K562 (cell line): ENCODE data around the gene SELENOT. TPM values are rescaled to one million over a fixed set of nuclear protein-coding genes. Genes with fewer than 3 reads are reported as not detected.

Experiments used
- GTF2A2 ChIP-seq: IDR thresholded peaks from 2 replicates; pipeline ENCODE4 v1.6.1; 2016; ENCODE audit warnings: mild to moderate bottlenecking, missing genetic modification characterization, missing compliant biosample characterization
- ZBTB40 ChIP-seq, 2 experiments: fragments of 450-650 bp in 1 of 2; sonication (generic) in 1 of 2; formaldehyde crosslinking in 1 of 2; IDR thresholded peaks; 2 replicates each; pipeline versions ENCODE4 v1.7.1 to v1.9.0; 2016 to 2022; ENCODE audit warnings: inconsistent platforms in 1 of 2, mild to moderate bottlenecking in 1 of 2, missing genetic modification reagents in 1 of 2
- ZNF449 ChIP-seq: fragments of 250-450 bp; sonication (Bioruptor Pico); IDR thresholded peaks from 2 replicates; pipeline ENCODE4 v1.8.0; 2022; ENCODE audit warnings: moderate library complexity, mild to moderate bottlenecking, inconsistent platforms
- polyA plus RNA-seq, 8 experiments: library from polyadenylated mRNA; depleted of rRNA in 4 of 8; stranded (reverse) in 5 of 8; unstranded in 3 of 8; fragments of >200 nt; fragmentation: Nextera tagmentation in 2 of 8; fragmentation: Illumina TruSeq in 1 of 8; extraction: Ambion mirVana in 2 of 8; extraction: Trizol in 1 of 8; gene quantifications; 2 replicates each; pipeline versions ENCODE4 v1.2.1 to v1.2.3, GENCODE V29; 2011 to 2014; ENCODE audit warnings: inconsistent platforms in 1 of 8, missing spikeins in 1 of 8
- total RNA-seq, 7 experiments: library from RNA; depleted of rRNA in 6 of 7; stranded (reverse); fragments of >200 nt in 6 of 7; fragmentation: Illumina TruSeq in 2 of 7; extraction: Trizol in 2 of 7; gene quantifications; 2 replicates each; pipeline versions ENCODE4 v1.2.1 to v1.2.3, GENCODE V29; 2011 to 2021; ENCODE audit warnings: low replicate concordance in 1 of 7

Gene SELENOT
- total and polyA plus RNA-seq, 9 of the 15 experiments (the other 6 are each of a cell fraction or from before 2014, with no cell fraction given), result 33.0 to 411 (median 91.9) TPM

- peak; percentile 88 for TF ChIP-seq ZBTB40 (IDR thresholded peaks at IDR 0.05)
- peak; percentile 71; the same call in 1 of the 2 replicates for TF ChIP-seq ZBTB40 (CRISPR knock-in tag; IDR thresholded peaks at IDR 0.05)
- TF ChIP-seq GTF2A2, result no peak
- no peak for TF ChIP-seq ZNF449 (CRISPR knock-in tag)
These were observed 23.2 kb downstream of the SELENOT start (continued) for GRCh38 chr3:150626148-150626930.
